K562 (cell line): ENCODE measurements around the gene FILIP1. TPM values are rescaled to one million over a fixed set of nuclear protein-coding genes. Genes with fewer than 3 reads are reported as not detected.

Experiments used
- ATAC-seq: fragments of 200-7000 bp; cut with Tn5 transposase; 3 replicates; pipeline ENCODE4 v1.9.1; 2020; ENCODE audit warnings: moderate library complexity
- BruUV-seq: library from RNA; stranded (reverse); fragments of 400-500 nt; replicated peaks from 2 replicates; lab custom pipeline; 2021; lab: Mats Ljungman, UMichigan
- CTCF ChIA-PET: fragments of 300-600 bp; formaldehyde crosslinking; extraction: SDS; loops from one replicate; lab custom pipeline; 2021; ENCODE audit warnings: low intra/inter-chr PET ratio; lab: Yijun Ruan, JAX
- POLR2A ChIA-PET: fragments of 300-600, 350-650 bp; sonication (Branson Sonifier 250); formaldehyde crosslinking; extraction: SDS; loops from one replicate; lab custom pipeline; 2021; ENCODE audit warnings: antibody characterized with exemption, inconsistent platforms; lab: Yijun Ruan, JAX
- DNase-seq, 4 experiments: peaks; one replicate each; pipeline versions ENCODE4 v3.0.0 to v3.0.0-alpha.2; 2011 to 2018; ENCODE audit warnings: low spot score in 3 of 4, mixed read lengths in 3 of 4; ENCODE audit errors: extremely low read depth in 1 of 4
- FAIRE-seq: peaks from 2 replicates; lab custom pipeline; 2011; peaks lifted over from hg19 to GRCh38; lab: Jason Lieb, UNC
- H2AFZ ChIP-seq: 2 replicates; pipeline ENCODE4 v1.6.0; 2011; ENCODE audit warnings: low read depth, low read length, control low read depth, inconsistent platforms
- H3K27ac ChIP-seq: fragments of 200-600 bp; 3 replicates; pipeline ENCODE4 v1.8.0; 2011; ENCODE audit warnings: low read depth, mild to moderate bottlenecking, control low read depth, inconsistent platforms, low read length, moderate library complexity, mixed read lengths; ENCODE audit errors: extremely low read depth
- H3K27me3 ChIP-seq, 2 experiments: fragments of 300-600 bp in 1 of 2; 2 replicates in 1 of 2; 3 replicates in 1 of 2; pipeline versions ENCODE4 v1.6.0 to v1.8.0; 2011; ENCODE audit warnings: inconsistent platforms in 2 of 2, low read length in 2 of 2, mild to moderate bottlenecking in 1 of 2, mixed read lengths in 1 of 2, moderate library complexity in 1 of 2; ENCODE audit not compliant: control insufficient read depth in 2 of 2, insufficient read depth in 2 of 2
- H3K36me3 ChIP-seq: fragments of 300-600 bp; 3 replicates; pipeline ENCODE4 v1.8.0; 2011; ENCODE audit warnings: mild to moderate bottlenecking, low read length, inconsistent platforms; ENCODE audit not compliant: control insufficient read depth, insufficient read depth
- H3K4me1 ChIP-seq, 2 experiments: fragments of 200-600 bp in 1 of 2; replicated peaks in 1 of 2; 2 replicates in 1 of 2; 3 replicates in 1 of 2; pipeline versions ENCODE4 v1.5.1 to v1.8.0; 2011; ENCODE audit warnings: inconsistent platforms in 2 of 2, low read length in 2 of 2, mild to moderate bottlenecking in 1 of 2, mixed read lengths in 1 of 2, moderate library complexity in 1 of 2; ENCODE audit not compliant: control insufficient read depth in 2 of 2, insufficient read depth in 2 of 2
- H3K4me2 ChIP-seq: 2 replicates; pipeline ENCODE4 v1.6.1; 2011; ENCODE audit warnings: low read length, control low read depth, inconsistent platforms, mixed read lengths; ENCODE audit not compliant: insufficient read depth
- H3K4me3 ChIP-seq: fragments of 200-600 bp; sonication (generic), shearing (Covaris generic); 2 replicates; pipeline ENCODE4 v1.5.1; 2016; ENCODE audit warnings: control low read depth, inconsistent platforms
- H3K79me2 ChIP-seq: fragments of 200-600 bp; 3 replicates; pipeline ENCODE4 v1.8.0; 2011; ENCODE audit warnings: low read length, inconsistent platforms; ENCODE audit not compliant: control insufficient read depth, insufficient read depth
- H3K9ac ChIP-seq, 2 experiments: 2 replicates each; pipeline versions ENCODE4 v1.6.0 to v1.6.1; 2011; ENCODE audit warnings: low read depth in 2 of 2, low read length in 2 of 2, control low read depth in 1 of 2, inconsistent platforms in 1 of 2, mild to moderate bottlenecking in 1 of 2, mixed read lengths in 1 of 2; ENCODE audit not compliant: insufficient read depth in 1 of 2
- H3K9me1 ChIP-seq: one replicate; pipeline ENCODE4 v1.6.0; 2011; ENCODE audit warnings: inconsistent platforms, mild to moderate bottlenecking, low read length, moderate library complexity; ENCODE audit not compliant: control insufficient read depth, insufficient read depth
- H3K9me3 ChIP-seq: replicated peaks from 2 replicates; pipeline ENCODE4 v1.5.1; 2011; ENCODE audit warnings: low read depth, low read length, inconsistent platforms; ENCODE audit not compliant: control insufficient read depth, insufficient read depth
- H4K20me1 ChIP-seq: replicated peaks from 2 replicates; pipeline ENCODE4 v1.6.1; 2011; ENCODE audit warnings: low read length, inconsistent platforms, mixed read lengths; ENCODE audit not compliant: control insufficient read depth, insufficient read depth
- ZNF75A ChIP-seq: fragments of 450-650 bp; formaldehyde crosslinking; IDR thresholded peaks from 2 replicates; pipeline ENCODE4 v1.4.0; 2020; ENCODE audit warnings: mild to moderate bottlenecking
- WGBS: fragments of 100-300 bp; shearing (Covaris generic); methylation state at CpG from one replicate; pipeline ENCODE4 v1.1.6; 2016; ENCODE audit warnings: low coverage, mixed read lengths; ENCODE audit not compliant: insufficient coverage; ENCODE audit errors: missing lambda C conversion rate; 5-methylcytosine and 5-hydroxymethylcytosine counted together
- in situ Hi-C: fragments of 300-500 bp; cut with MboI; formaldehyde crosslinking; loops from 4 replicates; pipeline ENCODE4 v1.15.0; 2018; ENCODE audit warnings: inconsistent platforms, mixed read lengths
- intact Hi-C: fragments of 100-400 bp; cut with micrococcal nuclease; formaldehyde crosslinking; loops from 2 replicates; pipeline ENCODE4 v1.14.2; 2022
- polyA plus RNA-seq, 8 experiments: library from polyadenylated mRNA; depleted of rRNA in 4 of 8; stranded (reverse) in 5 of 8; unstranded in 3 of 8; fragments of >200 nt; fragmentation: Nextera tagmentation in 2 of 8; fragmentation: Illumina TruSeq in 1 of 8; extraction: Ambion mirVana in 2 of 8; extraction: Trizol in 1 of 8; gene quantifications; 2 replicates each; pipeline versions ENCODE4 v1.2.1 to v1.2.3, GENCODE V29; 2011 to 2014; ENCODE audit warnings: inconsistent platforms in 1 of 8, missing spikeins in 1 of 8
- total RNA-seq, 7 experiments: library from RNA; depleted of rRNA in 6 of 7; stranded (reverse); fragments of >200 nt in 6 of 7; fragmentation: Illumina TruSeq in 2 of 7; extraction: Trizol in 2 of 7; gene quantifications; 2 replicates each; pipeline versions ENCODE4 v1.2.1 to v1.2.3, GENCODE V29; 2011 to 2021; ENCODE audit warnings: low replicate concordance in 1 of 7
- TF ChIP-seq, protein P1 (sequence below), 2 experiments: fragments of 450-650 bp in 1 of 2; sonication (generic) in 1 of 2; formaldehyde crosslinking in 1 of 2; IDR thresholded peaks in 1 of 2; conservative IDR thresholded peaks in 1 of 2; 2 replicates each; pipeline versions ENCODE4 v1.6.1 to v1.8.1; 2016 to 2023; ENCODE audit warnings: mild to moderate bottlenecking in 2 of 2, moderate library complexity in 2 of 2, inconsistent platforms in 1 of 2, missing genetic modification reagents in 1 of 2
- TF ChIP-seq, protein P2 (sequence below): fragments of 450-650 bp; IDR thresholded peaks from 2 replicates; pipeline ENCODE4 v1.6.1; 2018; ENCODE audit not compliant: partially characterized antibody

Gene FILIP1
- total and polyA plus RNA-seq, 9 of the 15 experiments (the other 6 are each of a cell fraction or from before 2014, with no cell fraction given), result 0.03 to 0.25 (median 0.10) TPM; not detected in 1

DNA sequence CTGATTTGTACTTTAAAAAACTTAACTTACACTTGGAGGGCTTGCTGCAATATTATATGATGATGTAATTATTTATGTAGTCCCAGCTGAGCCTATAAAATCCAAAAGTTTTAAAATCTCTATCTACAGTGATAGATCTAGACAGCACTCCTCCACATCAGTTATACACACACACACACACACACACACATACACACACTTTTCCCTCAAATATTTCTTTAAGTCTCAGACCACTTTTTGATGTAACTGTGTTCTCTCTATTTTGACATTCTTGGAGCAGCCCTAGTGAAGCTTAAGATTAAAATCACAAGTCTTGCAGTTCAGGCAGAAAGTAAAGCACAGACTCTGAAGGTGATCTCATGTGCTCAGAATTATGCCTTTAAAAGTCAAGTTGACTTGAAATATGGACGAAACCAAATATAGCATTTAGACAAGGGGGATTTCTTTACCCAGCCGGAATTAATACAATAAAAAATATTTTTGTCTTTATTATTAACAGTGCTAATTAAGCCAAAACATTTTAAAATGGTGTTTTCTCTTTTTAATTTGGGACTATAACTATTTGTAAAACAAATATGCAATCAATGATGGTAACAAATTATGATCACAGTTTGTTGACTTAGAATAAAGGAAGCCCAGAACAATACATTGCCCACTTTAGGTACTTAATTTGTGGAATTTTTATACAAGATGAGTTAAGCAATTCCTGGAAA lies 145.5 kb downstream of the FILIP1 start:
- CTCF ChIA-PET, result no interaction called here
- WGBS, result 23% methylated on average over 2 of the region's 2 CpGs
- POLR2A ChIA-PET, result no interaction called here
- no peak for ATAC-seq
- no peak for FAIRE-seq
- BruUV-seq, result no TSS peak
- TF ChIP-seq, protein P1, sequence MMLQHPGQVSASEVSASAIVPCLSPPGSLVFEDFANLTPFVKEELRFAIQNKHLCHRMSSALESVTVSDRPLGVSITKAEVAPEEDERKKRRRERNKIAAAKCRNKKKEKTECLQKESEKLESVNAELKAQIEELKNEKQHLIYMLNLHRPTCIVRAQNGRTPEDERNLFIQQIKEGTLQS (IDR thresholded peaks at IDR 0.05), result peak; percentile 24; the same call in 1 of the 2 replicates
- TF ChIP-seq, protein P1 (CRISPR knock-in tag; conservative IDR thresholded peaks at IDR 0.05), result no peak
- TF ChIP-seq, protein P2, sequence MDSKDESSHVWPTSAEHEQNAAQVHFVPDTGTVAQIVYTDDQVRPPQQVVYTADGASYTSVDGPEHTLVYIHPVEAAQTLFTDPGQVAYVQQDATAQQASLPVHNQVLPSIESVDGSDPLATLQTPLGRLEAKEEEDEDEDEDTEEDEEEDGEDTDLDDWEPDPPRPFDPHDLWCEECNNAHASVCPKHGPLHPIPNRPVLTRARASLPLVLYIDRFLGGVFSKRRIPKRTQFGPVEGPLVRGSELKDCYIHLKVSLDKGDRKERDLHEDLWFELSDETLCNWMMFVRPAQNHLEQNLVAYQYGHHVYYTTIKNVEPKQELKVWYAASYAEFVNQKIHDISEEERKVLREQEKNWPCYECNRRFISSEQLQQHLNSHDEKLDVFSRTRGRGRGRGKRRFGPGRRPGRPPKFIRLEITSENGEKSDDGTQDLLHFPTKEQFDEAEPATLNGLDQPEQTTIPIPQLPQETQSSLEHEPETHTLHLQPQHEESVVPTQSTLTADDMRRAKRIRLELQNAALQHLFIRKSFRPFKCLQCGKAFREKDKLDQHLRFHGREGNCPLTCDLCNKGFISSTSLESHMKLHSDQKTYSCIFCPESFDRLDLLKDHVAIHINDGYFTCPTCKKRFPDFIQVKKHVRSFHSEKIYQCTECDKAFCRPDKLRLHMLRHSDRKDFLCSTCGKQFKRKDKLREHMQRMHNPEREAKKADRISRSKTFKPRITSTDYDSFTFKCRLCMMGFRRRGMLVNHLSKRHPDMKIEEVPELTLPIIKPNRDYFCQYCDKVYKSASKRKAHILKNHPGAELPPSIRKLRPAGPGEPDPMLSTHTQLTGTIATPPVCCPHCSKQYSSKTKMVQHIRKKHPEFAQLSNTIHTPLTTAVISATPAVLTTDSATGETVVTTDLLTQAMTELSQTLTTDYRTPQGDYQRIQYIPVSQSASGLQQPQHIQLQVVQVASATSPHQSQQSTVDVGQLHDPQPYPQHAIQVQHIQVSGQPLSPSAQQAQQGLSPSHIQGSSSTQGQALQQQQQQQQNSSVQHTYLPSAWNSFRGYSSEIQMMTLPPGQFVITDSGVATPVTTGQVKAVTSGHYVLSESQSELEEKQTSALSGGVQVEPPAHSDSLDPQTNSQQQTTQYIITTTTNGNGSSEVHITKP, result peak; percentile 48
- TF ChIP-seq ZNF75A (CRISPR knock-in tag), result no peak
- TF ChIP-seq, all 486 proteins: peak for 2
- peaks cover 0 to 3% of the 10 kb centered on the region in 2 experiments; a peak in 1 of 5 replicates for H3K27me3 ChIP-seq
- no peaks in the 10 kb centered on the region for H3K9me3 ChIP-seq
- H3K36me3 ChIP-seq, result no peaks in the 10 kb centered on the region
- no peaks in the 10 kb centered on the region for H3K79me2 ChIP-seq
- H3K9me1 ChIP-seq, result no peaks in the 10 kb centered on the region
- H3K4me2 ChIP-seq, result no peak overlapping the region
- intact Hi-C loops (no loop called here), in situ Hi-C loops (no loop called here)
- no peak overlapping the region for H3K4me3 ChIP-seq
- no peak overlapping the region for H3K27ac ChIP-seq
- no peak overlapping the region for H3K9ac ChIP-seq
- no peak overlapping the region for H2AFZ ChIP-seq
- no peaks in the 10 kb centered on the region for H4K20me1 ChIP-seq
- peaks cover 6 to 8% of the 10 kb centered on the region in 2 experiments; a peak in 3 of 5 replicates for H3K4me1 ChIP-seq
- DNase-seq, result no peak
